ELR (cell line): ENCODE data around the gene ARL8B.
A peak's percentile ranks its signal among the peaks of the same experiment; 100 is the strongest.

Experiments
- DNase-seq: peaks from one replicate; pipeline ENCODE4 v3.0.0-alpha.2; 2015; ENCODE audit warnings: low read depth

The ARL8B gene

DNA sequence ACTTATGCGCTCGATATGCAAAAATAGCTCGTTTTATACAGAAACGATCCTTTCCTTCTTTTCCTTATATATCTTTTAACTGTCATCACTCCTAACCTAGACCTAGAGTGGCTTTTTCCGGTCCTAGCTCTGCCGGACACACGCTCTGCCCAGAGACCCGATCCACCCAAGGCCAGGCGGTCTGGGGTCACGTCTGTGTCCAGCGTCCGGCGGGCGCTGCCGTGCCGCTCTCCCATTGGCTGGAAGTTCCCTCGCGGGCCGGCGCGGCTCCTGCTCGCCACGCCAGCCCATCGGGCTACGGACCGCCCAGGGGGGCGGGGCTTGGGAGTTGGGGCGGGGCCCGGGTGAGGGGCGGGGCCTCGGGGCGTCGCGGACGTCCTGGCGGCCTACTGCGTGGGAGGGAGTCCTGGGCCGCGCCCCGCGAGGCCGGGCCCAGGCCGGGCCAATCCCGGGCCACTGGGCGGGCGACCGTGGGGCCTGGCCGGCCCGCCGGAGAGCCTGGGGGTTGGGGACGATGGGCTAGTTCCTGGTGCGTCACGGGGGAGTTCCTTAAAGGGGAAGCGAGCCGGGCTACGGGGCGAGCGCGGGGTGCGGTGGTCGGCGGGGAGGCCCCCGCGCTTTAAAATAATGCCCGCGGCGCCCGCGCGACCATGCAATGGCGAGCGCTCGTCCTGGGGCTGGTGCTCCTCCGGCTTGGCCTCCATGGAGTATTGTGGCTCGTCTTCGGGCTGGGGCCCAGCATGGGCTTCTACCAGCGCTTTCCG lies 65.2 kb downstream of the ARL8B start, which contains the start of gene EDEM1:
TSS of gene EDEM1 (plus strand) at position 552 of the 764 bp plus-strand sequence. CDS start at position 651, 99 bp downstream.
- DNase-seq = peak; percentile 93

DNA sequence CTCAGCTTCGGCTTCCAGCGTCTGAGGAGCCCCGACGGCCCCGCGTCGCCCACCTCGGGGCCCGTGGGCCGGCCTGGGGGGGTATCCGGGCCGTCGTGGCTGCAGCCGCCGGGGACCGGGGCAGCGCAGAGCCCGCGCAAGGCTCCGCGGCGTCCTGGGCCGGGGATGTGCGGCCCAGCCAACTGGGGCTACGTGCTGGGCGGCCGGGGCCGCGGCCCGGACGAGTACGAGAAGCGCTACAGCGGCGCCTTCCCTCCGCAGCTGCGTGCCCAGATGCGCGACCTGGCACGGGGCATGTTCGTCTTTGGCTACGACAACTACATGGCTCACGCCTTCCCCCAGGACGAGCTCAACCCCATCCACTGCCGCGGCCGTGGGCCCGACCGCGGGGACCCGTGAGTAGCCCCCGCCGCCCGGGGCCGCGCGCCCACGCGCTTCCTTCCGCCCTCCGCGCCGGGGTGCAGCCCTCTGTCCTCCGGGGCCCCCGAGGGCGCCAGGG lies 65.9 kb downstream of the ARL8B start:
- peak; percentile 47 for DNase-seq

DNA sequence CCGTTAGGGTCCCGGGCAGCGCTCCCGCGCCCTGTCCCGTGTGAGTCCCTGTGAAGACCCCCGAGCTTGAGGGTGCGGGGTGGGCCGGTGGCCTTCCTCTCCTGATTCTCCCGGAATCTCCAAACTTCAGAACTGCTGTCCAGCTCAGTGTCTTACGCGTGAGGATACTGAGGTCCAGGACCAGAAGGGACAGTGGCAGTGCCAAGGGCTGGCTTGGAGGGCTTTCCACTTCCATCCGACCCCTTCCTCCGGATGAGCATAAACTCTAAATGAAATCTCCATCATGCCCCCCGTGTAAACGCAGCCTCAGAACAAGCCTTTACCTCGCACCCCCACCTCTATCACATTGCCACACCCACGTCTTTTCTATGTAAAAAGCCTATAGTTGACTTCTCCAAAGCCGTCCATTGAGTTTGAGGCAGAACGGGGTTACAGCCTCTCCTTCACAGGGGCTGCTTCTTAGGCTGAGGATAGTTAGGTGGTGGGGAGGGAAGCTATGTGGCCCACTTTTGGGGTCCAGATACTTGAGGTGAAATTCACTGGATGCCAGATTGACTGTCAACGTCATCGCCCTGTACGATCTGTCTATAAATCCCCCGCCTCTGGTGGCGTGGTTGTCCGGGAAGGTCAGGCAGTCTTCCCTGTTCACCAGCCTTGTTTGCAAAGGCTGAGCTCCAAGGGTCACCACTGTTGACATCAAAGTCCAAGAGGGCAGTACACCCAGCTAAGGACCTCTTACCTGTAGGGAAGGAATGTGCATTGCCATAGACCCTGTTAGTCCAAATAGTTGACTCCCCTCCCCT lies 66.5 kb downstream of the ARL8B start:
- peak; percentile 49 for DNase-seq

DNA sequence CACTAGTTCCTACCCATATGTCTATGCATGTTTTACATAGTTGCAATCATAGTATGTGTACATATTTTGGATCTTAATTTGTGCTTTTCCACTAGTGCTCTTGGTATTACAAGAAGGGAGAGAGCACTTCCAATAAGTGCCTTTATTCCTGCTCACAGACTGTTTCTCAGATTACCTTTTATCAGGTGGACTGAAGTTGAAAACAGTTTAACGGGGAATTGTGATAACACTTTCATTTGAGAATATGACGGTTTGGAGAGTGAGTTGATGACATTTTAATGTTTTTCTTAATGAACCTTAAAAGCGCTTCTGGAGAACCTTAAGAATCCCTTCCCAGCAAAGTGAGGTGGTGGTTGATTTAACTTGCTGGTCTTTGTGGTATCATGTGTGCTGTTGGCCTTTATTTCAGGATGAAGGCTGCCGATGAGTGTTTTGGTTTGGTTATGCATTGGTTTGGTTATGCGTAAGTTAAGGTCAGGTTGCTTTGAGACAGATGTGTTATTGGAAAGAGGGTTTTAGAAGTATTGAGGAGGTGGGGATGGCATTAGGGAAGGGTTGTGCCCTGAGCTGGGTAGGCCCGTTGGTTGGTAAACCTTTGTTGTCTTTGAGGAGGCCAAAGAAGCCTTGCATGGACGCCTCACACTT lies 68.2 kb downstream of the ARL8B start:
- DNase-seq = no peak

DNA sequence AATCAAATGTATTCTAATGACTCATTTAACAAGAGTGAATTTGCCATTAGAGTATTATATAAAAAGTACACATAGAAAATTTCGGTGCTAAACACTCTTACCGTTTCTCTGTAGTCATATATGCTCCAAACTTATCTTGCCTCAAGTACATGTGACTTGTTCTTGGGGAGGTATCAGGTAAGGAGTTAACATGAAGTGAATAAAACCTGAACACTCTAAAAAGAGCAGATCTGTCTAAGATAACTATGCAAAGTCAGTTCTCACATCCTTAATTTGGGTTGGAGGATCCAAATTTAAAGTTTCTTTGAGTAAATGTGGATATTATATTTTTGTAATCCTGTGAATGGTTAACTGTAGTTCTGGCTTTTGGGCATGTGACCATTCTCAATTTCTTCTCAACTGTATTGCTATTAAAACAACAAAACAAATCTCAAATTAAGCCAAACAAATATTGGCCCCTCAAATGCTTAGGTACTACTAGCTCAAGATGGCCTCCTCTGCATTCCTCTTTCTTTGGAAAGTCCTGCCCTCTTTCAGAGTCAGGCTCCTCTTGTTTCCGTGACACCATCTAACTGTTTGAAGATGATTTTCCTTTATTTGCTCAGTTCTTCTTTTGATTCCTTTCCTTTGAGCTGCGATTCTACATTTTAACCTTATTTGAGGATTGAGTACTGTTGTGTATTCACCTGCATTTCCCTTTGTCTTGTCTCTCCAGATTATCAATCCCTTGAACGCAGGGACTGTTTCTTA lies 69.6 kb downstream of the ARL8B start:
- DNase-seq = no peak

DNA sequence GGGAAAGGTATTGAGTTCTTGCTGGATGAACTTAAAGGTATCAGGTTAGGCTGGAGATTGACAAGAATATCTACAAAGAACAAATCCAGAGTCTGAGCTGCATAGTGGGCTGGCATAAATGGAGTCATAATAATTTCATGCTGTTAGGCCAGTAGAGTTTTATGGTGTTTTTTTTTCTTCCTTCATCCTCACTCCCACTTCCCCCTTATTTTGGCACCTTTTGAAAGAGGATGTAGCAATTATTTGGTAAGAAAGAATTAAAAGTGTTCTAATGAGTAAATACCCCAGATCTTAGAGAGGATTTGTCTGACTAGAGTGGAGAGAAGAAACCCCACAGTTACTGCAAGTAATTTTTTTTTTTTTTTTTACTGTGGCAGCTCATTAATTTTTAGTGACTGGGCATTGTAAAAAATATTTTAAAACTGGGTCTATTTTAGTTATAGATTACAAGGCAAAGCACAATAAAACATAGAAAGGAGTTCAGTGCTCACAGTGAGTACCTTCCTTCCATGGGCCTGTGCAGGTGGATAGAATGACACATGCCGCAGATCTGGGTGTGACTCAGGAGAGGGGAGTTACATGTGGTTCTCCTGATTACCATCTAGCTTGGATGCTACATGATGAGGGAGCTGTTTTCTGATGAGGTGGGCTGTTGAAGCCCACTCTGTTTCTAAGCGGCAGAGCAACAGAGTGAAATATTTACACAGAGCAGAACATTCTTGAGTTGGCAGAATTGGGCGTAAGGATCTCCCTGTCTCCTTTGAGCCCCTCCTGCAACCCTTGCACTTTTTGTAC lies 70.7 kb downstream of the ARL8B start:
- DNase-seq = no peak

DNA sequence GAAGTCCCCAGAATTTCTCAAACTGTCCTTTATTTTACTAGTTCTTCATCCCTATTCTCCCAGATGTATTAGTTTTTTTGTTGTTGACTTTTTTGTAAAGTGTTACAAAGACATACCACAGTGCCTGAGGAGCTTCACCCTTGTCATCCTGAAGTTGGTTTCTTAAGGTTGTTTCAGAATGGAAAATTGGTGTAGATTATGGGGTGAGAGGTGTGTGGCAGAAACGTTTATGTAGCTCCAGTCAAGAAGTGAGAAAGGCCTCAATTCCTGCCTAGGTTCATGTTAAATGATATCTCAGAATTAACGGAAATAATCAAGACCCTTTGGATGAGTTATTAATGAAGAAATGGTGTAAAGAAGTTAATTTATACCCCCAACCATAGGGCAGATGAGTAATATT lies 72.2 kb downstream of the ARL8B start:
- no peak for DNase-seq

DNA sequence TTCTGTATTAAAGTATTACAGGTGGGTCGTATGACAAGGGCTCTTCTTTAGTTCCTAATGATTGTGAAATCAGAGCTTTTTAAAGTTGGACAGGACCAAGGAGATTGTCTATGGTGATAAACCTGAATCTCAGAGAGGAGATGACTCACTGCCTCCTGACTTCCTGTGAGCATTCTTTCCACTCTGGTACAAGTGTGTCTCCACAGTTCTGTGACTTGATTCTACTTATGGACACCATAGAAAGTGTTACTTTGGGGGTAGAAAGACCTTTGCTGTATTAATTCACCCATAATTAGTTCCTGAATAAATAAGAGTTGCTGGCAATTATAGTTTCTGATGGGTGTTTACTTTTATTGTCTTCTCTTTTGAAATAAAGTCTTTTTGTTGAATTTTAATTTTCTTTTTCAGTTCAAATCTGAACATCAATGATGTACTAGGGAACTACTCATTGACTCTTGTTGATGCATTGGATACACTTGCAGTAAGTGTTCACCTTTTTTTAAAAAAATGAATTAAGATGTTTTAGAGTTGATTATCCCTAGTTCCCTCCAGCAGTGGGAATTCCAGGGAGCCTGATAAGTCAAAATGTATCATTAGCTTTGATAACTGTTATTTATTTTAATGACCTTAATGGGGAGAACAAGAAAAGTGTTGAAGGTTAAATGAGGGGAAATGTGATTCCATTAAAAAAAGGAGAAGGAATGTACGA lies 72.9 kb downstream of the ARL8B start:
- DNase-seq = peak; percentile 92

DNA sequence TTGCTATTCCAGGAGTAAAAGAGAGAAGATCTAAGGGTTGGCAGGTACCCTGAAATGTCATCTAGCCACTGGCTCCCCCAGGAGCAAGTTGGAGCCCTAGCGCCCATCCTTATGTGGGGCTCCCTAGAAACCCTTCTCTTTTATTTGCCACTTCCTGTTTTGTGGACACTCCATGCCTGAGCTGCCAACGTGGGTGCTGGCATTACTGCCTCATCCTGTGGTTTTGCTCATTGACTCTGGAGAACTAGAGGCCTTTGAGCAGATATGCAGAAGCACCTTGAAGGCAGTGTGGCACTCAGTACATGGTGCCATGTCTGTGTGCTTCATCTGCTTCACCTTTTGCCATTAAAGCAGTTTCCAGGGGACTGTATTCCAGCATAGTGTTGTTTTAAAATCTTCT lies 73.5 kb downstream of the ARL8B start:
- DNase-seq = peak; percentile 41

DNA sequence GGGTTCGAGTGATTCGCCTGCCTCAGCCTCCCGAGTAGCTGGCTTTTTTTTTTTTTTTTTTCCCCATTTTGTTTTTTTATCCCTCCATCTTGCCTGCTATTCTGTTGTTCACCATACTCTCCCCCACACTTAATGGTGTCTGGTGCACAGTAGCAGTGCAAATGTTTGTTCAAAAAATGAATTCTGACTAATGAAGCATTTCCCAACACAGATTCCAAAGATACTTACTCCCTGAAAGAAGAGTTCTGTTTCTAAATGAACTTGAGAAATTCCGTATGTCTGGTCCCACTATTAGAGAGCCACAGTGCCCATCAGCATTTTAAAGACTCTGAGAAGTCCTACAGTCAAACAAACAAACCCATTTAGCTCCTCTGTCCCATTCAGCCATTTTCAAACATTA lies 74.9 kb downstream of the ARL8B start:
- peak; percentile 38 for DNase-seq

DNA sequence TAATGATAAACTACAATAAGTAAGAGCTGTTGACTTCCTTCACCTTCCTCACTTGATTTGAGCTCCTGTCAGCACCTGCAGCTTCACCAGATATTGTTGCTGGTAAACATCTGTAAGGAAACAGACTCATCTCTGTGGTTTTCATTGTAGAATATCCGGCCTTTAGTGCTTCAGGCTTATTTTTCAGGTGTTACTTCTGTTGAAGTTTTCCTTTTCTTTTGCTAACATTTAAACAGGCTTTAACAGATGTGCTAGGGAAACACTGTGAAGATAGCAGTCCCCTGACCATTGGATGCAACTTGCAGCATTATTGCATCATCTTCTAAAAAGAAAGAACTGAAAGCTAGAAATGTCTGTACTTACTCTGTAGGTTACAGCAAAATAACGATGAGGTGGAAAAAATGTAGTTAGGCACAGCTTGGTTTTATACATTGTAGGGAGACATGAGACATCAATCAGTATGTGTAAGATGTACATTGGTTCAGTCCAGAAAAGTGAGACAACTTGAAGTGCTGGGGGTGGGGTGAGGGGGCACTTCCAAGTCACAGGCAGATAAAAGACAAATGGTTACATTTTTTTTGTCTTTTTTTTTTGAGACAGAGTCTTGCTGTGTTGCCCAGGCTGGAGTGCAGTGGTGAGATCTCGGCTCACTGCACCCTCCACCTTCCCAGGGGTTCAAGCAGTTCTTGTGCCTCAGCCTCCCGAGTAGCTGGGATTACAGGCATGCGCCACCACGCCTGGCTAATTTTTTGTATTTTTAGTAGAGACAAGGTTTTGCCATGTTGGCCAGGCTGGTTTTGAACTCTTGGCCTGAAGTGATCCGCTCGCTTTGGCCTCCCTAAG lies 75.6 kb downstream of the ARL8B start:
- DNase-seq = no peak

DNA sequence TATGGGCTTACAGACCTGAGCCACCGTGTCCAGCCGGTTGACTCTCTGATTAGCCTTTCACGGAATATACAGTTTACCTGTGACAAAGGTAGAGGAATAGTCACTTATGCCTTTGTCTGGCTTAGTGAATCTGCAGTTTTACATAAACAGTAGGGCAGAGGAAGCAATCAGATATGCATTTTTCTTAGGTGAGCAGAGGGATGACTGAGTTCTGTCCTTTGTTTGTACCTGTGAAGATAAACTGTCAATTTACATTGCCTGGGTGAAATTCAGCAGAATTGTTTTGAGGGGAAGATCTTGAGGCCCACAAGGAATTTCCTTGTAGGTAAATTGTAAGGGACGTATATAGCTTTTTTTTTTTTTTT lies 76.2 kb downstream of the ARL8B start:
- no peak for DNase-seq

DNA sequence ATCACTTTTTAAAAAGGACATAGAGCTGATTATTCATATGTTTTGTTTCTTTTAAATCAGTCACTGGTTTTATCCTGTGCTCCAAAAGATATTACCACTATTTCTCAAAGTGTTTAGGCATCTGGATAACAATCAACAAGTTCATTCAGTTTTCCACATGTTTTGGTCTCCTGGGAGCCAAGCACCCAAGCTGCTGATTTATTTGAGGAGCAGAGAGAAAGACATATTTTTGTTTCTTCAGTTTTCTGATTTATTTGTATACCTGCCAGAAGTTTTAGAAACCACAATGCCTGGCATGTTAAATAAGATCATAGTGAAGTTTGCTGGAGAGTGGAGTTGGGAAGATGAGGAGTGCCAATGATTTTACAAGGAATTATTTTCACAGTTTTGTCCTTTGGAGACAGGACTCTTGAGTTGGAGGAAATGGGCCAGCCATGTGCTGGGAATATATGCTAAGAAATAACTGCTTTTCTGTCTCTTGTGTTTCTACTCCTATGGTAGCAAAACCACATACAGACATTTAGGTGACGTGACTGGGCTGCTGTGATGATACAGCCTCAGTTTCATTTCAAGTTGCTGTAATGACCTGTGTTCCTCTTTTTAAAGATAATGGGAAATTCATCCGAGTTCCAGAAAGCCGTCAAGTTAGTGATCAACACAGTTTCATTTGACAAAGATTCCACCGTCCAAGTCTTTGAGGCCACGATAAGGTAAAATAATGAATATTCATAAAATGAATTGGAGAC lies 77.1 kb downstream of the ARL8B start:
- DNase-seq = no peak

DNA sequence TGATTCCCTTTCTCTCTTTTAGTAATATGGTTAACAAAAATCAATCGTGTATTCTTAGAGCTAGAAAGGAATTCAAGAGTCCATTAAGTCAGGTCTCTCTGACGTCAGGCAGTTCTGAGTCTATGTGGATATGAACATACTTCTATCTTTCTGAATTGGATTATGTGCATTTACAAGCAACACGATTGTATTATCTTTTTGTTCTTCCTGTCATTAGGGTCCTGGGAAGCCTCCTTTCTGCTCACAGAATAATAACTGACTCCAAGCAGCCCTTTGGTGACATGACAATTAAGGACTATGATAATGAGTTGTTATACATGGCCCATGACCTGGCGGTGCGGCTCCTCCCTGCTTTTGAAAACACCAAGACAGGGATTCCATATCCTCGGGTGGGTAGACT lies 79.4 kb downstream of the ARL8B start:
- DNase-seq = no peak

DNA sequence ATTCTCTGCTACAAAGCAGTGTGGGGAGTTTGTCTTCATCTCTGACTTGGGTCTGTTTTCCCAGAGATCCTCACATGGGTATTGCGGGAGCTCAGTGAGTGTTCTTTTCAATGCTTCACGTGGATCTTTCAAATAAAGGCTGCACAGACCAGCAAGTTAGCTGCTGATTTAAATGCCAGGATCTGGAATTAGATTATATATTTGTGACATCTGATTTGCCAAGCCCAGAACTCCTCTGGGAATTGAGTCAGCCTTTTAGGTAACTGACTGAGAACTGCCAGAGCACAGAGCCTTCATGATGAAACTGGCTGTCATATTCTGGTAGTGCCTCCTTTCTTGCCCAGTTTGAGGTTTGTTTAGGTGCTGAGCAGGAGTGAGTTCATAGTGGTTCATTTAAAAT lies 80.1 kb downstream of the ARL8B start:
- DNase-seq = no peak

DNA sequence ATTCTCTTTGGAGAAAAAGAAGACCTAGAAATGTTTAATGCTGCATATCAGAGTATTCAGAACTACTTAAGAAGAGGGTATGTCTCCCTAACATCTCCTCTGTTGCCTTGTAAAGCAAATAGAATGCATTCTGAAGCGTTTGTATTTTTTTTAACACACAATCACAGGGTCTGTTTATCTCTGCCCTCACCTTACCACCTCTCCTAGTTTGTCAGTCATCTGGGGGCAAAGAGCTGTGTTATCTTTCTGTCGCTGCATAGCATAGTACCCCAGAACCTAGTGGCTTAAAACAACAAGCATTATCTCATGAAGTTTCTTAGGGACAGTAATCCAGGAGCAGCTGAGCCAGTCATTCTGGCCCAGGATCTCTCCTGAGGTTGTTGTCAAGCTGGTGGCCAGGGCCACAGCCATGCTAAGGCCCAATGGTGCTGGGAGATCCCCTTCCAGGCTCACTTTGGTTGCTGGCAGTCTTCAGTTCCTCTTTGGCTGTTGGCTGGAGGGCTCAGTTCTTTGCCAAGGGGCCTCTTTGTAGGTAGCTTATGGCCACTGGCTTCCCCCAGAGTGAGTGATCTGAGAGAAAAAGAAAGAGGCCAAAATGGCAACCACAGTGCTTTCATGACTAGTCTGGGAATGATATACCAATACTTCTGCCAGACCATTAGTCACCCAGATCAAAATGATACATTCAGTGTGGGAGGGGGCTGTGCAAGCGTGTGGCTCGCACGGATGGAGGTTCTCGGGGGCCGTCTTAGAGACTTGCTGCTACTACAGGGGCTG lies 83.3 kb downstream of the ARL8B start:
- DNase-seq = no peak

DNA sequence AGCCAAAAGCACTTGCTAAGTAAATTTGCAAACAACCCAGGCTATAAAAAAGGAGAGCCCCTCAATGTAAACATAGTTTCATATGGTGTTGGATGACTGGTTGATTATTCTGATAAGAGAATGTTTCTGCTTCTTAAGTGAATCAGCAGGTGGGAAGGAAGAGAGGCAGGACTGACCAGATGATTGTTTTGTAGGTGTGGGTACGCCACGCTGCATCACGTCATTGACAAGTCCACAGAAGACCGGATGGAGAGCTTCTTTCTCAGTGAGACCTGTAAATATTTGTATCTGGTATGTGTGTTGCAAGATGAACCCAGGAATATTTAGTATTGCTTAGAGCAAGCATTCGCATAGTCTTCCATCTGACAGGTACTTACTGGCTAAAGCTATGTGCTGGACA lies 88.8 kb downstream of the ARL8B start:
- no peak for DNase-seq
